ENCODE data around the gene DDX39A.
"Not testable (repeated sequence)": the region's sequence is repeated elsewhere in the genome, so short reads cannot be mapped to it uniquely, and the experiment has no call there.

Gene DDX39A

GRCh38 chr19:14385492-14385891 is 33.6 kb downstream of the DDX39A start:
- no peak for DNase-seq (ENCODE audit: low spot score)

- DNase-seq (ENCODE audit: low spot score): no peak
Observed at GRCh38 chr19:14383661-14384555, 35.2 kb downstream of the DDX39A start.

GRCh38 chr19:14381689-14382474 is 37.3 kb downstream of the DDX39A start:
- DNase-seq (ENCODE audit: low spot score): peak; percentile 39

GRCh38 chr19:14379294-14380065 is 39.7 kb downstream of the DDX39A start:
- DNase-seq (ENCODE audit: low spot score): no peak

- no peak for DNase-seq (ENCODE audit: low spot score)
Observed at GRCh38 chr19:14378890-14379289, 40.3 kb downstream of the DDX39A start.

GRCh38 chr19:14377883-14378328 is 41.2 kb downstream of the DDX39A start:
- no peak for DNase-seq (ENCODE audit: low spot score)

GRCh38 chr19:14375582-14376291 is 43.4 kb downstream of the DDX39A start:
- no peak for DNase-seq (ENCODE audit: low spot score)

GRCh38 chr19:14375055-14375581 is 44.0 kb downstream of the DDX39A start:
- DNase-seq (ENCODE audit: low spot score): no peak

GRCh38 chr19:14374313-14374712 is 44.8 kb downstream of the DDX39A start:
- not testable (repeated sequence) for DNase-seq (ENCODE audit: low spot score)

- not testable (repeated sequence) for DNase-seq (ENCODE audit: low spot score)
Observed at GRCh38 chr19:14372384-14373077, 46.6 kb downstream of the DDX39A start.

- DNase-seq (ENCODE audit: low spot score): no peak
Observed at GRCh38 chr19:14371301-14371821, 47.8 kb downstream of the DDX39A start.

GRCh38 chr19:14370940-14371280 is 48.2 kb downstream of the DDX39A start:
- no peak for DNase-seq (ENCODE audit: low spot score)

GRCh38 chr19:14370169-14370939 is 48.8 kb downstream of the DDX39A start:
- no peak for DNase-seq (ENCODE audit: low spot score)

- DNase-seq (ENCODE audit: low spot score): no peak
Observed at GRCh38 chr19:14369399-14370168, 49.6 kb downstream of the DDX39A start.

- no peak for DNase-seq (ENCODE audit: low spot score)
Observed at GRCh38 chr19:14368011-14368513, 51.1 kb downstream of the DDX39A start.

GRCh38 chr19:14367016-14367415 is 52.1 kb downstream of the DDX39A start:
- DNase-seq (ENCODE audit: low spot score): no peak

- DNase-seq (ENCODE audit: low spot score): peak; percentile 70
Observed at GRCh38 chr19:14366529-14366928, 52.6 kb downstream of the DDX39A start.

GRCh38 chr19:14364098-14364443 is 55.1 kb downstream of the DDX39A start:
- not testable (repeated sequence) for DNase-seq (ENCODE audit: low spot score)
